Activated T-helper 2 cell treated with anti-CD3 and anti-CD28 coated beads, Interferon-gamma antibody, Interleukin-2, Interleukin-4, amounts not matched to agents 10 μg/mL and 5 μg/mL and 100 μg/mL, durations not matched to agents 14 hours and 24 hours and 36 hours (primary cell): ENCODE data around the gene DMRT1. TPM values are rescaled to one million over a fixed set of nuclear protein-coding genes. Genes with fewer than 3 reads are reported as not detected.

Experiments used
- DNase-seq: peaks from one replicate; pipeline ENCODE4 v3.0.0; 2021; ENCODE audit warnings: low spot score
- H3K27ac Mint-ChIP-seq: one replicate; pipeline ENCODE4 v1.8.0; 2021; ENCODE audit warnings: mixed read lengths
- H3K27me3 Mint-ChIP-seq: one replicate; pipeline ENCODE4 v1.8.0; 2021; ENCODE audit warnings: low read depth, mixed read lengths
- H3K36me3 Mint-ChIP-seq: one replicate; pipeline ENCODE4 v1.8.0; 2021; ENCODE audit warnings: low read depth, mixed read lengths
- H3K4me1 Mint-ChIP-seq: one replicate; pipeline ENCODE4 v1.8.0; 2021; ENCODE audit warnings: low read depth, mixed read lengths
- H3K4me3 Mint-ChIP-seq: one replicate; pipeline ENCODE4 v1.8.0; 2021; ENCODE audit warnings: low read depth, mild to moderate bottlenecking, moderate library complexity, mixed read lengths
- H3K9me3 Mint-ChIP-seq: one replicate; pipeline ENCODE4 v1.8.0; 2021; ENCODE audit warnings: mixed read lengths
- intact Hi-C: fragments of 100-400 bp; cut with micrococcal nuclease; formaldehyde crosslinking; loops from one replicate; pipeline ENCODE4 v1.15.1; 2023
- total RNA-seq: library from RNA; stranded (reverse); gene quantifications from 2 replicates; pipeline ENCODE4 v1.2.3, GENCODE V29; 2022

Gene DMRT1
- total RNA-seq: not detected in 2 replicates

DNA sequence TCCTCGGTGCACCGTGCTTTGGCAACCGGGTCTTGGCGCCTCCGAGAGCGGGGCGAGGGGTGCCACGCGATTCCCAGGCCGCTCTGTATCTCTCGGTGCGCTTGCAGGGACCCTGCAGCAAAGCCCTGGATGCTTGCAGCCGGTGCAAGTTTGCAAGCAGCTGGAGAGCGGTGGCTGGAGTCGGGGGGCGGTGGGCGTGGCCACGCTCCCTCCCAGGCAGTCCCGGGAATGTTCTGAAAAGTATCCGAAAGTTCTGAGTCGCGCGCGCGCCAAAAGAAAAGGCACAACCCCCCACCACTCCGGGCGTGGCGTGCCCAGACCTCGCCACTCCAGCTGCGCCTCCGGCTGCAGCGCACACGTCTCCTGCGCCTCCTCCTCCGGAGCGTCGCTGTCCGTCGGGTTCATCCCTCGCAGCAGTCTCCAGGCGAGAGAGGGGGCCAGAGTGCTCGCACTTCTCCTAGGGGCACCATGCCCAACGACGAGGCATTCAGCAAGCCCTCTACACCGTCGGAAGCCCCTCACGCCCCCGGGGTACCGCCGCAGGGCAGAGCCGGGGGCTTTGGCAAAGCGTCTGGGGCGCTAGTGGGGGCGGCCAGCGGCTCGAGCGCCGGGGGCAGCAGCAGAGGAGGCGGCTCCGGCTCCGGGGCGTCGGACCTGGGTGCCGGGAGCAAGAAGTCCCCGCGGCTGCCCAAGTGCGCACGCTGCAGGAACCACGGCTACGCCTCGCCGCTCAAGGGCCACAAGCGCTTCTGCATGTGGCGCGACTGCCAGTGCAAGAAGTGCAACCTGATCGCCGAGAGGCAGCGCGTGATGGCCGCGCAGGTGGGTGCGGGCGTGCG lies at the start of gene DMRT1:
TSS of gene DMRT1 (plus strand) at position 327 of the 839 bp plus-strand sequence. CDS start at position 469, 142 bp downstream.
- Mint-ChIP-seq H3K9me3 (no peaks in the 10 kb centered on the region), H3K4me3 (no peak within 1 kb of the TSS), H3K27ac (no peak within 1 kb of the TSS), H3K36me3 (no peaks in the 10 kb centered on the region), H3K4me1 (peaks cover 5% of the 10 kb centered on the region), H3K27me3 (peaks cover 51% of the 10 kb centered on the region)
- DNase-seq: no peak
- intact Hi-C loops: loop anchor here (2.0 kb wide), 2 partner anchors 125 to 207 kb away; no protein-coding TSS in a partner anchor

- no peaks in the 10 kb centered on the region for H3K9me3 Mint-ChIP-seq
Measured at GRCh38 chr9:792331-793260, 48.9 kb upstream of the DMRT1 start.

GRCh38 chr9:794386-794785 lies 47.1 kb upstream of the DMRT1 start:
- Mint-ChIP-seq H3K27me3 (peaks cover 5% of the 10 kb centered on the region), H3K4me3 (no peak overlapping the region), H3K27ac (no peak overlapping the region), H3K36me3 (no peaks in the 10 kb centered on the region), H3K4me1 (no peaks in the 10 kb centered on the region), H3K9me3 (no peaks in the 10 kb centered on the region)
- intact Hi-C loops: no loop called here
- no peak for DNase-seq

More at GRCh38 chr9:792331-793260, 48.9 kb upstream of the DMRT1 start:
- intact Hi-C loops: no loop called here
- H3K4me3 Mint-ChIP-seq: no peak overlapping the region
- H3K27me3 Mint-ChIP-seq: peaks cover 5% of the 10 kb centered on the region
- DNase-seq: no peak
- no peak overlapping the region for H3K27ac Mint-ChIP-seq
- H3K4me1 Mint-ChIP-seq: no peaks in the 10 kb centered on the region
- H3K36me3 Mint-ChIP-seq: no peaks in the 10 kb centered on the region

- Mint-ChIP-seq H3K9me3 (no peaks in the 10 kb centered on the region), H3K4me3 (no peak overlapping the region), H3K36me3 (no peaks in the 10 kb centered on the region), H3K27ac (no peak overlapping the region), H3K4me1 (peaks cover 5% of the 10 kb centered on the region), H3K27me3 (peaks cover 5% of the 10 kb centered on the region)
- intact Hi-C loops: no loop called here
- no peak for DNase-seq
Measured at GRCh38 chr9:795869-796268, 45.6 kb upstream of the DMRT1 start.

- Mint-ChIP-seq H3K4me1 (peaks cover 9% of the 10 kb centered on the region), H3K9me3 (no peaks in the 10 kb centered on the region), H3K27me3 (peaks cover 21% of the 10 kb centered on the region), H3K27ac (no peak overlapping the region), H3K4me3 (no peak overlapping the region), H3K36me3 (no peaks in the 10 kb centered on the region)
- intact Hi-C loops: loop anchor here (10.0 kb wide), 1 partner anchor 356 kb away; no protein-coding TSS in a partner anchor
- DNase-seq: no peak
Measured at GRCh38 chr9:800591-801150, 40.8 kb upstream of the DMRT1 start.

- Mint-ChIP-seq H3K9me3 (no peaks in the 10 kb centered on the region), H3K27ac (no peak overlapping the region), H3K36me3 (no peaks in the 10 kb centered on the region), H3K4me1 (peaks cover 9% of the 10 kb centered on the region), H3K27me3 (peaks cover 23% of the 10 kb centered on the region), H3K4me3 (no peak overlapping the region)
- intact Hi-C loops: loop anchor here (10.0 kb wide), 1 partner anchor 357 kb away; no protein-coding TSS in a partner anchor
- no peak for DNase-seq
Measured at GRCh38 chr9:801399-802071, 40.0 kb upstream of the DMRT1 start.

GRCh38 chr9:804026-804425 lies 37.5 kb upstream of the DMRT1 start:
- peaks cover 23% of the 10 kb centered on the region for H3K27me3 Mint-ChIP-seq
- no peak overlapping the region for H3K27ac Mint-ChIP-seq
- no peaks in the 10 kb centered on the region for H3K9me3 Mint-ChIP-seq
- H3K4me1 Mint-ChIP-seq: peaks cover 9% of the 10 kb centered on the region
- H3K36me3 Mint-ChIP-seq: no peaks in the 10 kb centered on the region
- DNase-seq: no peak
- H3K4me3 Mint-ChIP-seq: no peak overlapping the region
- intact Hi-C loops: loop anchor here (10.0 kb wide), 1 partner anchor 359 kb away; no protein-coding TSS in a partner anchor

DNA sequence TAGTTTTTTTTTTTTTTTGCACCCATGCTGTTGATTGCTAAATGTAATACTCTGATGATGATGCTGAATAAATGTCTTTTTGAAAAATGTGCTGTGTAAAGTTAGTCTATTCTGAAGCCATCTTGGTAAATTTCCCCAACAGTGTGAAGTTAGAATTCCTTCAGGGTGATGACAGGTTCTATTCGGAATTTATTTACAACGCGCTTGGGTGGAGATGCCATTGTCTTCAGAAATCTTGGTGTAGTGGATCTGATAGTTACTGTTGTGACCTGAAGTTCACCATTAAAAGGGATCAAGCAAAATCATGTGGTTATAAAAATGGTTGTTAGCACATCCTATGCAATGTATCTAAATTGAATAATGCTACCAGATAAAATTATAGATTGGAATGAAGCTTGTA lies 36.3 kb upstream of the DMRT1 start:
- intact Hi-C loops: loop anchor here (10.0 kb wide), 1 partner anchor 360 kb away; no protein-coding TSS in a partner anchor
- H3K27ac Mint-ChIP-seq: no peak overlapping the region
- H3K27me3 Mint-ChIP-seq: peaks cover 23% of the 10 kb centered on the region
- DNase-seq: no peak
- no peaks in the 10 kb centered on the region for H3K36me3 Mint-ChIP-seq
- no peaks in the 10 kb centered on the region for H3K9me3 Mint-ChIP-seq
- H3K4me1 Mint-ChIP-seq: peaks cover 9% of the 10 kb centered on the region
- H3K4me3 Mint-ChIP-seq: no peak overlapping the region

DNA sequence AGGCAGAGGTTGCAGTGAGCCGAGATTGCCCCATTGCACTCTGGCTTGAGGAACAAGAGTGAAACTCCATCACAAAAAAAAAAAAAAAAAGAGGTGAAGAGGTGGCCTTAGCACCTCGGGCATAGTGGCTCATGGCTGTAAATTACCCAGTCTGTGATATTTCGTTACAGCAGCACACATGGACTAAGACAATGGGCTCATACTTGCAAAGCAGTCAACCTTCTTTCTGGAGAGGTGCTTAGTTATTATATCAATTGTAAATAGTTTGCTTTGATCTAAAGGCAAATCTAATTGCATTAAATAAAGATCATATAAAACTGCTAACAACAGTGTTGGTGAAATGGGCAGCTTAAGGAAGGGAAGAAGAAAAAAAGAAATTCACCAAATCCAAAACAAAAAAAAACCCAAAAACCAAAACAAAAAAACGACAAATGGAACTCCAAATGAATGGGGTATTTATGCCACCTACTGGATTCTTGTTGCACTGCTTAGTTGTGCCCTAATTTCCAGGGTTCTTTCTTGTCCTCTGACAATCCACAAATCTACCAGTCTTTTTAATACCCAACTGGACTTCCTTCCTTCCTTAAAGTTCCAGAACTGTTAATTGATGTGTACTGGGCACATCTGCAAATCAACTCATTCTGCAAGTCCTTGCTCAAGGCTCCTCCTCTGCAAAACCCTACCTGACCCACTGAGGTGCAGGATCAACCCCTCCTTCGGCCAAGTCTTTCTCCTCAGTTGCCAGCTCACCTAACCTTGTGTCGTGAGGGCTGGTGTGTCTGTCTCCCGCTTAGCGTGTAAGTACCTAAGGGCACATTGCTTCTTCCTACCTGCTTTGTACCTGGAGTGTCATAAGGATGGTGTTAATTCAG lies 35.0 kb upstream of the DMRT1 start:
- no peaks in the 10 kb centered on the region for H3K9me3 Mint-ChIP-seq
- no peak overlapping the region for H3K4me3 Mint-ChIP-seq
- no peak overlapping the region for H3K27ac Mint-ChIP-seq
- DNase-seq: no peak
- no peaks in the 10 kb centered on the region for H3K4me1 Mint-ChIP-seq
- intact Hi-C loops: loop anchor here (1.0 to 10.0 kb wide), 3 partner anchors 42 to 362 kb away; no protein-coding TSS in a partner anchor
- H3K36me3 Mint-ChIP-seq: no peaks in the 10 kb centered on the region
- peaks cover 21% of the 10 kb centered on the region for H3K27me3 Mint-ChIP-seq

GRCh38 chr9:811106-811531 lies 30.4 kb upstream of the DMRT1 start:
- H3K4me1 Mint-ChIP-seq: no peaks in the 10 kb centered on the region
- no peak for DNase-seq
- H3K36me3 Mint-ChIP-seq: no peaks in the 10 kb centered on the region
- H3K27ac Mint-ChIP-seq: no peak overlapping the region
- H3K27me3 Mint-ChIP-seq: peaks cover 2% of the 10 kb centered on the region
- H3K9me3 Mint-ChIP-seq: no peaks in the 10 kb centered on the region
- H3K4me3 Mint-ChIP-seq: no peak overlapping the region
- intact Hi-C loops: no loop called here

- Mint-ChIP-seq H3K4me3 (no peak overlapping the region), H3K36me3 (no peaks in the 10 kb centered on the region), H3K9me3 (no peaks in the 10 kb centered on the region), H3K27me3 (peaks cover 25% of the 10 kb centered on the region), H3K4me1 (peaks cover 2% of the 10 kb centered on the region), H3K27ac (no peak overlapping the region)
- intact Hi-C loops: no loop called here
- no peak for DNase-seq
Measured at GRCh38 chr9:818958-819357, 22.5 kb upstream of the DMRT1 start.
